Esophagus squamous epithelium (tissue), 5 donors: ENCODE results near the gene CCDC107. TPM values are rescaled to one million over a fixed set of nuclear protein-coding genes. Genes with fewer than 3 reads are reported as not detected.

ENCODE experiments used
- DNase-seq: peaks from one replicate; lab custom pipeline; 2025; lab: John Stamatoyannopoulos, UW
- H3K27ac ChIP-seq, 4 donors: fragments of 200-600 bp; sonication (generic); one replicate each; pipeline ENCODE4 v1.5.1; 2016 to 2019; ENCODE audit warnings: mild to moderate bottlenecking in 1 of 4
- H3K27me3 ChIP-seq, 4 donors: fragments of 200-600 bp; sonication (generic); 1 replicate in 3 of 4; 2 replicates in 1 of 4; pipeline versions ENCODE4 v1.5.1 to v1.6.0; 2017 to 2021; ENCODE audit warnings: antibody characterized with exemption in 1 of 4
- H3K36me3 ChIP-seq, 3 donors: fragments of 200-600 bp; sonication (generic); one replicate each; pipeline ENCODE4 v1.5.1; 2016 to 2019
- H3K4me1 ChIP-seq, 3 donors: fragments of 200-600 bp; sonication (generic); one replicate each; pipeline ENCODE4 v1.5.1; 2017 to 2019
- H3K4me3 ChIP-seq, 4 donors: fragments of 200-600 bp; sonication (generic); 1 replicate in 3 of 4; 2 replicates in 1 of 4; pipeline ENCODE4 v1.5.1; 2016 to 2019; ENCODE audit warnings: mild to moderate bottlenecking in 2 of 4, moderate library complexity in 1 of 4
- H3K9me3 ChIP-seq, 3 donors: fragments of 200-600 bp; sonication (generic); one replicate each; pipeline ENCODE4 v1.5.1; 2016 to 2019
- CTCF ChIP-seq, 6 experiments: fragments of 450-650 bp in 4 of 6; fragments of 200-600 bp in 2 of 6; sonication (generic) in 2 of 6; IDR thresholded peaks; one replicate each; pipeline ENCODE4 v1.5.1; 2016 to 2019; ENCODE audit warnings: antibody characterized with exemption in 6 of 6, mild to moderate bottlenecking in 4 of 6, moderate library complexity in 4 of 6
- POLR2A ChIP-seq, 4 donors: fragments of 450-650 bp; IDR thresholded peaks; one replicate each; pipeline ENCODE4 v1.6.1; 2017; ENCODE audit warnings: antibody characterized with exemption in 4 of 4, mild to moderate bottlenecking in 4 of 4, moderate library complexity in 3 of 4
- WGBS, 2 donors: methylation state at CpG; one replicate each; pipeline ENCODE4 v1.1.5; 2018; 5-methylcytosine and 5-hydroxymethylcytosine counted together
- intact Hi-C: fragments of 100-400 bp; cut with DNase I; formaldehyde crosslinking; loops from one replicate; pipeline ENCODE4 v1.15.0; 2022
- total RNA-seq, 4 donors: library from RNA; depleted of rRNA; stranded (reverse); fragments of >200 nt; gene quantifications; one replicate each; pipeline ENCODE4 v1.1.0, GENCODE V29; 2016
- donor health status: DM: yes; HTN: yes; CAD: no.

CCDC107 gene
- total RNA-seq, 4 donors from 2014 or later, result 6.6 to 19.6 (median 14.2) TPM

DNA sequence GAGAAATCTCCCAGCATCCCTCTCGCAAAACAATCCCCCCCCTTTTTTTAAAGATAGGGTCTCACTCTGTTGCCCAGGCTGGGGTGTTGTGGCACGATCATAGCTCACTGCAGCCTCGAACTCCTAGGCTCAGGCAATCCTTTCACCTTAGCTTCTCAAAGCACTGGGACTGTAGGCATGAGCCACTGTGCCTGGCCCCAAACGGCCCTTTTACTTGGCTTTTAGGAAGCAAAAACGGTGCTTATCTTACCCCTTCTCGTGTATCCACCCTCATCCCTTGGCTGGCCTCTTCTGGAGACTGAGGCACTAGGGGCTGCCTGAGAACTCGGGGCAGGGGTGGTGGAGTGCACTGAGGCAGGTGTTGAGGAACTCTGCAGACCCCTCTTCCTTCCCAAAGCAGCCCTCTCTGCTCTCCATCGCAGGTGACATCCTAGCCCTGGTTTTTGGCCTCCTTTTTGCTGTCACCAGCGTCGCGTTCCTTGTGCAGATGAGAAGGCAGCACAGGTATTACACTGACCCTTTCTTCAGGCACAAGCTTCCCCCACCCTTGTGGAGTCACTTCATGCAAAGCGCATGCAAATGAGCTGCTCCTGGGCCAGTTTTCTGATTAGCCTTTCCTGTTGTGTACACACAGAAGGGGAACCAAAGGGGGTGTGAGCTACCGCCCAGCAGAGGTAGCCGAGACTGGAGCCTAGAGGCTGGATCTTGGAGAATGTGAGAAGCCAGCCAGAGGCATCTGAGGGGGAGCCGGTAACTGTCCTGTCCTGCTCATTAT, 22.4 kb downstream of the CCDC107 start:
- intact Hi-C loops, result loop anchor here (10.0 kb wide), 1 partner anchor 76 kb away; the partner anchor contains the start of gene TESK1
- Histone ChIP-seq H3K9me3 (no peaks in the 10 kb centered on the region), H3K4me1 (peaks cover 8 to 28% (median 9%) of the 10 kb centered on the region in 3 donors), H3K4me3 (no peak overlapping the region), H3K27me3 (peaks cover 0 to 13% (median under 1%) of the 10 kb centered on the region in 4 donors), H3K36me3 (peaks cover 0 to 32% (median 0%) of the 10 kb centered on the region in 3 donors), H3K27ac (peak overlapping the region in 2 of 4 donors; percentile 36 to 50)
- 45 to 53% methylated on average over 13 to 14 of the region's 15 CpGs for WGBS, 2 donors
- DNase-seq, result no peak
- no peak for TF ChIP-seq POLR2A (IDR thresholded peaks at IDR 0.05)
- TF ChIP-seq CTCF (IDR thresholded peaks at IDR 0.05), result no peak

DNA sequence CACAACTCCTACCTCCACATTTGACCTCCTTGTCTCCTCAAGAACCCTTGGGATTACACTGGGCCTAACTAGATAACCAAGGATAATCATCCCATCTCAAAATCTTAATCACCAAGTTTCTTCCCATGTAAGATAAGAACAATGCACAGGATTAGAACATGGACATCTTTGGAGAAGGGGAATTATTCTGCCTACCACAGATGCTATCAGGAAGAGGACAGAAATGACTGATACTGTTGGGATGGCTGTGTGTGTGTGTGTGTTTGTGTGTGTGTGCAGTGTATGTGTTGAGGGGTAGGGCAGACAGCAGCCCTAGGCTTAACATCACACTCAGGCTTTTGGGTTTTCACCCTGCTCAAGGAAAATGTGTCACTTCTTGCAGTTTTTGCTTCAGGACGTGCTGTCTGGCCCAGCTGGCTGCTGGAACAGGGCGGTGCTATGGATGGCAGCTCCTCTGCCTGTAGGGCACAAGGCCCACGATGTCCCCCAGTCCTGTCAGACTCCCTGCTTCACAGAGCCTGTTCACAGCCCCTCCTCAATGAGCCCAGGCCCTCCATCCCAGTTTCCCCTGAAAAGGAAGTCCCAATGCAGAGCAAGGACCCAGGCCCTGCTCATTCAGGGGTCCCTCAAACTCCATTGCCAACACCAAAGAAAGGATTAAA, 23.4 kb downstream of the CCDC107 start:
- intact Hi-C loops, result loop anchor here (10.0 kb wide), 1 partner anchor 77 kb away; the partner anchor contains the start of gene TESK1
- peak overlapping the region; percentile 14 to 90 (median 51) for H3K27ac ChIP-seq
- DNase-seq, result no peak
- peaks cover 0 to 34% (median 0%) of the 10 kb centered on the region in 3 donors for H3K36me3 ChIP-seq
- 32 to 40% methylated on average over 2 to 3 of the region's 3 CpGs for WGBS, 2 donors
- H3K27me3 ChIP-seq, result peaks cover 0 to 4% (median 0%) of the 10 kb centered on the region in 4 donors
- H3K9me3 ChIP-seq, result no peaks in the 10 kb centered on the region
- TF ChIP-seq CTCF (IDR thresholded peaks at IDR 0.05), result no peak
- no peak for TF ChIP-seq POLR2A (IDR thresholded peaks at IDR 0.05)
- peaks cover 0 to 19% (median 0%) of the 10 kb centered on the region in 3 donors for H3K4me1 ChIP-seq
- no peak overlapping the region for H3K4me3 ChIP-seq

DNA sequence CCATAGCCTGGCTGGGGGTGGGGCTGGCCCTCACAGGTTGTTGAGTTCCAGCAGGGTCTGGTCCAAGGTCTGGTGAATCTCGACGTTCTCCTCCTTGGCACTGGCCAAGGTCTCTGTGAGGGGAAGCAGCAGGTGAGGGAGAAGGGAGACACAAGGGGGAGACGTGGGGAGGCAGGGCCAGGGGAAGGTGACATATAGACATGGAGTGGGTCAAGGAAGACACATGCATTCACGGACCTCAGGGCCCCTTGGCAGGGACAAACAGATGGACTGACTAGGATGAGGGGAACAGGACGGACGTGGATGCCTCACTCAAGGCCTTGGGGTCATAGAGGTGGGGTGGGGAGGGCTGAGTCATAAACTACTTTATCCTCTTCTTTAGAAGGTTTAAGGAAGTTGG, 24.0 kb downstream of the CCDC107 start:
- Histone ChIP-seq H3K27ac (peak overlapping the region; percentile 14 to 90 (median 51)), H3K4me1 (peaks cover 0 to 18% (median 0%) of the 10 kb centered on the region in 3 donors), H3K27me3 (no peaks in the 10 kb centered on the region), H3K36me3 (peaks cover 0 to 34% (median 0%) of the 10 kb centered on the region in 3 donors), H3K4me3 (no peak overlapping the region), H3K9me3 (no peaks in the 10 kb centered on the region)
- intact Hi-C loops, result loop anchor here (10.0 kb wide), 1 partner anchor 77 kb away; the partner anchor contains the start of gene TESK1
- DNase-seq, result no peak
- WGBS, 2 donors, result 67 to 68% methylated on average over 5 to 6 of the region's 6 CpGs
- TF ChIP-seq POLR2A (IDR thresholded peaks at IDR 0.05), result no peak
- no peak for TF ChIP-seq CTCF (IDR thresholded peaks at IDR 0.05)

DNA sequence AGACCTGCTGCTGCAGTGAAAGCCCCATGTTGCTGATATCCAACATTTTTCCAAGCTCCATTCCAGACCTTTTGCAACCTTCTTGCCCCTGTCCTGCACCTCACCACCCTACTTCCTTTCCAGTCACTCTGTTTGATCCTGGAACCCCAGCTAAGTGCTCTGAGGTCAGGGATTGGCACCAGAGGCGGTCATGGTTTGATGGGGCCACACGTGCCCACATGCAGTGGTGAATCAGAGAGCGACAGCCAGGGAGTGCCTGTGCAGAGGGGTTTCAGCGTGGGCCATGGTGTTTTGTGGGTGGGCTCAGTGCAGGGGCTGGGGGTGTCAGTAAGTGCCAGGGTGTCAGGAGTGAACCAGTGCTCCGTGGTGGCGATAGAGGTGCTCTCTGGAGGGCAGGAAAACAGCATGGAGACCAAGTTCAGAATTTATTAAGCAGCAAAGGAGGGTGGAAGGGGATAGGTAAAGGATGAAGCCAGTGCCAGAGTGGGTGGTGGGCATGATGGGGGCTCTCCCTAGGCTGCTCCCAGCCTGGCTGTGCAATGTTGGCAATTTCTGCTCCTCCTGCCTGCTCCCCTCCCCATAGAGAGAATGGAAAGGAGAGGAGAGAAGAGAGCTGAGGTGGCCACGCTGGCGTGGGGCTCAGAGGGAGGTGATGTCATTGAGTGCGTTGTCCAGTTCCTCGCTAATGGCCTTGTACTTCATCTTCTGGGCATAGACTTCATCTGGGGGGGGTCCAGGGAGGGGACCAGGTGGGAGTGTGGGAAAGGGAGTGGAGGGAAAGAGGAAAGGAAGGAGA, 24.6 kb downstream of the CCDC107 start:
- no peaks in the 10 kb centered on the region for H3K9me3 ChIP-seq
- H3K4me3 ChIP-seq, result no peak overlapping the region
- intact Hi-C loops, result loop anchor here (10.0 kb wide), 1 partner anchor 78 kb away; the partner anchor contains the start of gene TESK1
- WGBS, 2 donors, result 76 to 86% methylated on average over 7 to 10 of the region's 10 CpGs
- peaks cover 0 to 34% (median 0%) of the 10 kb centered on the region in 3 donors for H3K36me3 ChIP-seq
- DNase-seq, result no peak
- peaks cover 0 to 23% (median 0%) of the 10 kb centered on the region in 3 donors for H3K4me1 ChIP-seq
- no peaks in the 10 kb centered on the region for H3K27me3 ChIP-seq
- TF ChIP-seq CTCF (IDR thresholded peaks at IDR 0.05) (no peak), POLR2A (IDR thresholded peaks at IDR 0.05) (no peak)
- peak overlapping the region in 3 of 4 donors; percentile 72 to 90 (median 87) for H3K27ac ChIP-seq
